SKM-1 treated with dmso at 0.1 percent for 144 hours (cell line): ENCODE results near the gene USP49.
"Not testable (repeated sequence)": the region's sequence is repeated elsewhere in the genome, so short reads cannot be mapped to it uniquely, and the experiment has no call there.

Source experiments
- DNase-seq: peaks from one replicate; lab custom pipeline; 2025; ENCODE audit not compliant: unreplicated experiment; lab: John Stamatoyannopoulos, UW

Gene USP49

GRCh38 chr6:41781366-41781730 is 113.8 kb downstream of the USP49 start:
- no peak for DNase-seq

- DNase-seq = no peak
Measured at GRCh38 chr6:41780551-41781365, 114.4 kb downstream of the USP49 start, which contains the start of gene PRICKLE4. Gene PRICKLE4 (plus strand): TSS chr6:41780782. CDS start chr6:41783474, 2,692 bp downstream.

- DNase-seq = peak; percentile 92
Measured at GRCh38 chr6:41779788-41780550, 115.2 kb downstream of the USP49 start, which contains the start of gene FRS3. Gene FRS3 (minus strand): TSS chr6:41779900. CDS start chr6:41776987, 2,913 bp downstream.

- DNase-seq = no peak
Measured at GRCh38 chr6:41779336-41779735, 115.8 kb downstream of the USP49 start.

- DNase-seq = no peak
Measured at GRCh38 chr6:41778895-41779294, 116.3 kb downstream of the USP49 start.

GRCh38 chr6:41777551-41778285 is 117.5 kb downstream of the USP49 start:
- DNase-seq = peak; percentile 29

- DNase-seq = no peak
Measured at GRCh38 chr6:41775293-41775882, 119.8 kb downstream of the USP49 start.

- DNase-seq = no peak
Measured at GRCh38 chr6:41774841-41775240, 120.3 kb downstream of the USP49 start.

GRCh38 chr6:41771058-41771983 is 123.9 kb downstream of the USP49 start:
- no peak for DNase-seq

GRCh38 chr6:41770381-41771057 is 124.7 kb downstream of the USP49 start:
- DNase-seq = no peak

- no peak for DNase-seq
Measured at GRCh38 chr6:41769376-41769775, 125.8 kb downstream of the USP49 start.

GRCh38 chr6:41768545-41769308 is 126.4 kb downstream of the USP49 start:
- no peak for DNase-seq

GRCh38 chr6:41767112-41767833 is 127.9 kb downstream of the USP49 start:
- peak; percentile 61 for DNase-seq

- not testable (repeated sequence) for DNase-seq
Measured at GRCh38 chr6:41766043-41766664, 129.0 kb downstream of the USP49 start.

- DNase-seq = no peak
Measured at GRCh38 chr6:41763470-41763869, 131.7 kb downstream of the USP49 start.

- DNase-seq = no peak
Measured at GRCh38 chr6:41759905-41760579, 135.1 kb downstream of the USP49 start.
